ENCODE results near the gene R3HDM4. TPM values are rescaled to one million over a fixed set of nuclear protein-coding genes. Genes with fewer than 3 reads are reported as not detected.

The R3HDM4 gene
- total and polyA plus RNA-seq, 2 donors (not counting 3 experiments of a cell fraction or from before 2014, with no cell fraction given): 51.8 to 53.9 TPM

DNA sequence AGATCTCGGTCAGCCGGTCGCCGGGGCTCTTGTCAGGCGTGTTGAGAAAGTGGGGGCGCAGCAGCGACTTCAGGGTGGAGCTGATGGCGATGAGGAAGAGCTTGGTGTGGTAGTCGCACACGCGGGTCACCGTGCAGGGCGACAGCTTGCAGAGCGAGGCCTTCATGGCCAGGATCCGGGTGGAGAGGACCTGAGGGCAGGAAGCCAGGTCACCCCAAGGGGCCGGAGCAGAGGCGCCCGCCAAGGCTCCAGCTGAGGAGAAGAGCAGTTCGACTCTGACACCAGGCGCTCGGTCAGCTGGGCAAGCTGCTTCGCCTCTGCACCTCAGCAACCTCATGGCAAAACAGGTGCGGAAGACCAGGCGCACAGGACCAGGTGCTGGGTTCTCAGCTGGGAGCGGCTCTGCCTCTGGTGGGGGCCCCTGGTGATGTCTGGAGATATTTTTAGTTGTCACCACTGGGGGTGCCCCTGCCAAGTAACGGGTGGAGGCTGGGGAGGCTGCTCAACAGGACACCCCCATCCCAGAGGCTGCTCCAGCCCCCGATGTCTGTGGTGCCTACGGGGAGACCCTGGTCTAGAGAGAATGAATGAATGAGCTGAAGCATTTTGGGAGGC lies 37.6 kb downstream of the R3HDM4 start:
- Histone ChIP-seq H3K4me2 (ENCODE audit: insufficient read depth, low read length) (no peak overlapping the region), H3K36me3 (ENCODE audit: control insufficient read depth in 2 of 2, extremely low read depth in 1 of 2, insufficient read depth in 2 of 2, low read length in 2 of 2) (peaks cover 0 to 22% of the 10 kb centered on the region in 2 experiments), H3K4me3 (replicated peaks in 1 of 3; ENCODE audit: insufficient read depth in 1 of 3, low read depth in 1 of 3, low read length in 3 of 3) (no peak overlapping the region), H3K79me2 (ENCODE audit: control insufficient read depth, insufficient read depth, low read length) (no peaks in the 10 kb centered on the region), H3K4me1 (ENCODE audit: control insufficient read depth, extremely low read depth, insufficient read depth, low read length) (no peaks in the 10 kb centered on the region), H3K9me1 (replicated peaks; ENCODE audit: control insufficient read depth, extremely low read depth, insufficient read depth, low read length) (no peaks in the 10 kb centered on the region), H3K27ac (ENCODE audit: insufficient read depth, low read depth, low read length) (no peak overlapping the region), H3K9me3 (replicated peaks; ENCODE audit: control insufficient read depth, insufficient read depth, low read length) (no peaks in the 10 kb centered on the region), H3K9ac (replicated peaks; ENCODE audit: extremely low read depth, insufficient read depth, low read length) (no peak overlapping the region), H4K20me1 (replicated peaks; ENCODE audit: control insufficient read depth, extremely low read depth, insufficient read depth, low read length) (no peaks in the 10 kb centered on the region), H3K27me3 (ENCODE audit: control insufficient read depth in 2 of 2, insufficient read depth in 2 of 2, low read length in 2 of 2) (no peaks in the 10 kb centered on the region), H2AFZ (ENCODE audit: low read depth, low read length) (no peak overlapping the region)
- intact Hi-C loops (cut with micrococcal nuclease) (no loop called here), dilution Hi-C loops (cut with MboI; ENCODE audit: extremely low pct_ligation_motif_present, low sequenced_read_pairs) (no loop called here)
- no TSS peak for BruUV-seq (replicated peaks)
- ChIA-PET CTCF (no interaction called here), POLR2A (no interaction called here)
- no peak for DNase-seq (ENCODE audit: low read depth, low spot score)
- FAIRE-seq: no peak
- TF ChIP-seq FOS (IDR thresholded peaks at IDR 0.05; ENCODE audit: borderline replicate concordance, insufficient read depth, low read length): no peak

DNA sequence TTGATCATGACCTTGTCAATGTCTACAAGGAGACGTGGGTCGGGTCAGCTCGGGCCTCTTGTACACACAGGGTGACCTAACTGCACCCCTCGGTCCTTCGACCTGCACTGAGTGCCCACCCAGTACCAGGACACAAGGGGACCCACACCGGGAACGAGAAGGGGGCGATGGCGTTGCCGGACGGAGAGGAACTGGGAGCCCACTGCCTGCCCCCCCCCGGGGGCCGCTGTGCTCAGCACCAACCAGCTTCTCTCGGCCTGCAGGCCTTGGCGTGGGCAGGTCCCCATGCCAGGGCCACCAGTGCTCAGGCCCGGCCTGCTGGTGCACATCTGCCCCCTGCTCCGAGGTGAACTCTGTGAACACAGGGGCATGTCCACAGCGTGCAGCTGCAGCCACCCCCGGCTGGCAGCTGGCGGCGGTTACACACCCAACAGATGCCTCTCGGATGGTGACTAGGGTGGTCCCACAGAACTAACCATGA lies 39.4 kb downstream of the R3HDM4 start:
- intact Hi-C loops (cut with micrococcal nuclease): no loop called here
- peaks cover 0 to 17% of the 10 kb centered on the region in 2 experiments for H3K36me3 ChIP-seq (ENCODE audit: control insufficient read depth in 2 of 2, extremely low read depth in 1 of 2, insufficient read depth in 2 of 2, low read length in 2 of 2)
- H3K4me1 ChIP-seq (ENCODE audit: control insufficient read depth, extremely low read depth, insufficient read depth, low read length): peaks cover 9% of the 10 kb centered on the region
- FAIRE-seq (no peak), DNase-seq (ENCODE audit: low read depth, low spot score) (no peak)
- no peak overlapping the region for H3K4me2 ChIP-seq (ENCODE audit: insufficient read depth, low read length)
- H3K9me3 ChIP-seq (replicated peaks; ENCODE audit: control insufficient read depth, insufficient read depth, low read length): no peaks in the 10 kb centered on the region
- no peaks in the 10 kb centered on the region for H3K9me1 ChIP-seq (replicated peaks; ENCODE audit: control insufficient read depth, extremely low read depth, insufficient read depth, low read length)
- BruUV-seq (replicated peaks): no TSS peak
- TF ChIP-seq, protein P1, sequence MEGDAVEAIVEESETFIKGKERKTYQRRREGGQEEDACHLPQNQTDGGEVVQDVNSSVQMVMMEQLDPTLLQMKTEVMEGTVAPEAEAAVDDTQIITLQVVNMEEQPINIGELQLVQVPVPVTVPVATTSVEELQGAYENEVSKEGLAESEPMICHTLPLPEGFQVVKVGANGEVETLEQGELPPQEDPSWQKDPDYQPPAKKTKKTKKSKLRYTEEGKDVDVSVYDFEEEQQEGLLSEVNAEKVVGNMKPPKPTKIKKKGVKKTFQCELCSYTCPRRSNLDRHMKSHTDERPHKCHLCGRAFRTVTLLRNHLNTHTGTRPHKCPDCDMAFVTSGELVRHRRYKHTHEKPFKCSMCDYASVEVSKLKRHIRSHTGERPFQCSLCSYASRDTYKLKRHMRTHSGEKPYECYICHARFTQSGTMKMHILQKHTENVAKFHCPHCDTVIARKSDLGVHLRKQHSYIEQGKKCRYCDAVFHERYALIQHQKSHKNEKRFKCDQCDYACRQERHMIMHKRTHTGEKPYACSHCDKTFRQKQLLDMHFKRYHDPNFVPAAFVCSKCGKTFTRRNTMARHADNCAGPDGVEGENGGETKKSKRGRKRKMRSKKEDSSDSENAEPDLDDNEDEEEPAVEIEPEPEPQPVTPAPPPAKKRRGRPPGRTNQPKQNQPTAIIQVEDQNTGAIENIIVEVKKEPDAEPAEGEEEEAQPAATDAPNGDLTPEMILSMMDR (IDR thresholded peaks at IDR 0.05; ENCODE audit: extremely low read depth in 1 of 2, insufficient read depth in 1 of 2, low read depth in 1 of 2, low read length in 2 of 2): no peak
- TF ChIP-seq EZH2 (IDR thresholded peaks at IDR 0.05; ENCODE audit: borderline replicate concordance, low read depth, low read length, severe bottlenecking) (no peak), MYC (IDR thresholded peaks at IDR 0.05; ENCODE audit: low read depth, low read length) (no peak), GATA2 (IDR thresholded peaks at IDR 0.05; ENCODE audit: insufficient read depth, insufficient read length, low read depth, low read length) (no peak), JUN (IDR thresholded peaks at IDR 0.05; ENCODE audit: borderline replicate concordance, insufficient read depth, insufficient read length, low read depth) (no peak), FOS (IDR thresholded peaks at IDR 0.05; ENCODE audit: borderline replicate concordance, insufficient read depth, low read length) (no peak), POLR2AphosphoS5 (IDR thresholded peaks at IDR 0.05; ENCODE audit: insufficient read depth, low read depth, low read length) (no peak), POLR2A (IDR thresholded peaks at IDR 0.05; ENCODE audit: low read depth, low read length) (no peak)
- TF ChIP-seq, protein P2, sequence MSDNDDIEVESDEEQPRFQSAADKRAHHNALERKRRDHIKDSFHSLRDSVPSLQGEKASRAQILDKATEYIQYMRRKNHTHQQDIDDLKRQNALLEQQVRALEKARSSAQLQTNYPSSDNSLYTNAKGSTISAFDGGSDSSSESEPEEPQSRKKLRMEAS (IDR thresholded peaks at IDR 0.05; ENCODE audit: insufficient read depth, insufficient read length): no peak
- no peaks in the 10 kb centered on the region for H3K27me3 ChIP-seq (ENCODE audit: control insufficient read depth in 2 of 2, insufficient read depth in 2 of 2, low read length in 2 of 2)
- no peak overlapping the region for H2AFZ ChIP-seq (ENCODE audit: low read depth, low read length)
- ChIA-PET POLR2A (no interaction called here), CTCF (interaction anchor here (2.0 kb wide), 1 partner anchor 10 kb away, joined by 7 read pairs; no protein-coding TSS in a partner anchor)
- H4K20me1 ChIP-seq (replicated peaks; ENCODE audit: control insufficient read depth, extremely low read depth, insufficient read depth, low read length): no peaks in the 10 kb centered on the region
- no peaks in the 10 kb centered on the region for H3K79me2 ChIP-seq (ENCODE audit: control insufficient read depth, insufficient read depth, low read length)
- H3K27ac ChIP-seq (ENCODE audit: insufficient read depth, low read depth, low read length): no peak overlapping the region
- H3K9ac ChIP-seq (replicated peaks; ENCODE audit: extremely low read depth, insufficient read depth, low read length): no peak overlapping the region
- H3K4me3 ChIP-seq (replicated peaks in 1 of 3; ENCODE audit: insufficient read depth in 1 of 3, low read depth in 1 of 3, low read length in 3 of 3): no peak overlapping the region
- dilution Hi-C loops (cut with MboI; ENCODE audit: extremely low pct_ligation_motif_present, low sequenced_read_pairs): no loop called here

All from endothelial cell of umbilical vein (primary cell).